T-helper 2 cell treated with Interferon-gamma antibody and Interleukin-4, amounts not matched to agents 5 μg/mL and 100 μg/mL, for 36 hours (primary cell): ENCODE data around the gene WRAP73.

Experiments used
- DNase-seq: peaks from one replicate; pipeline ENCODE4 v3.0.0; 2021; ENCODE audit warnings: low spot score
- H3K27ac Mint-ChIP-seq: one replicate; pipeline ENCODE4 v1.8.0; 2021; ENCODE audit warnings: mild to moderate bottlenecking, mixed read lengths
- H3K27me3 Mint-ChIP-seq: one replicate; pipeline ENCODE4 v1.8.0; 2021; ENCODE audit warnings: low read depth, mixed read lengths
- H3K36me3 Mint-ChIP-seq: one replicate; pipeline ENCODE4 v1.8.0; 2021; ENCODE audit warnings: low read depth, mixed read lengths
- H3K4me1 Mint-ChIP-seq: one replicate; pipeline ENCODE4 v1.8.0; 2021; ENCODE audit warnings: low read depth, mixed read lengths
- H3K4me3 Mint-ChIP-seq: one replicate; pipeline ENCODE4 v1.8.0; 2022; ENCODE audit warnings: mild to moderate bottlenecking, moderate library complexity, mixed read lengths
- H3K9me3 Mint-ChIP-seq: one replicate; pipeline ENCODE4 v1.8.0; 2021; ENCODE audit warnings: mixed read lengths

The WRAP73 gene

GRCh38 chr1:3688356-3689137, 38.6 kb upstream of the WRAP73 start:
- no peak overlapping the region for H3K4me3 Mint-ChIP-seq
- no peak overlapping the region for H3K27ac Mint-ChIP-seq
- H3K9me3 Mint-ChIP-seq = no peaks in the 10 kb centered on the region
- no peaks in the 10 kb centered on the region for H3K4me1 Mint-ChIP-seq
- DNase-seq = no peak
- no peaks in the 10 kb centered on the region for H3K27me3 Mint-ChIP-seq
- H3K36me3 Mint-ChIP-seq = no peaks in the 10 kb centered on the region

GRCh38 chr1:3687504-3687903, 37.6 kb upstream of the WRAP73 start:
- no peaks in the 10 kb centered on the region for H3K9me3 Mint-ChIP-seq
- H3K27me3 Mint-ChIP-seq = no peaks in the 10 kb centered on the region

GRCh38 chr1:3685906-3686305, 36.0 kb upstream of the WRAP73 start:
- H3K4me1 Mint-ChIP-seq = no peaks in the 10 kb centered on the region
- H3K4me3 Mint-ChIP-seq = no peak overlapping the region
- no peaks in the 10 kb centered on the region for H3K36me3 Mint-ChIP-seq
- H3K27ac Mint-ChIP-seq = no peak overlapping the region
- no peaks in the 10 kb centered on the region for H3K9me3 Mint-ChIP-seq
- no peak for DNase-seq
- H3K27me3 Mint-ChIP-seq = no peaks in the 10 kb centered on the region

More at GRCh38 chr1:3687504-3687903, 37.6 kb upstream of the WRAP73 start:
- H3K36me3 Mint-ChIP-seq = no peaks in the 10 kb centered on the region
- H3K4me3 Mint-ChIP-seq = no peak overlapping the region
- no peaks in the 10 kb centered on the region for H3K4me1 Mint-ChIP-seq
- no peak overlapping the region for H3K27ac Mint-ChIP-seq
- DNase-seq = no peak

DNA sequence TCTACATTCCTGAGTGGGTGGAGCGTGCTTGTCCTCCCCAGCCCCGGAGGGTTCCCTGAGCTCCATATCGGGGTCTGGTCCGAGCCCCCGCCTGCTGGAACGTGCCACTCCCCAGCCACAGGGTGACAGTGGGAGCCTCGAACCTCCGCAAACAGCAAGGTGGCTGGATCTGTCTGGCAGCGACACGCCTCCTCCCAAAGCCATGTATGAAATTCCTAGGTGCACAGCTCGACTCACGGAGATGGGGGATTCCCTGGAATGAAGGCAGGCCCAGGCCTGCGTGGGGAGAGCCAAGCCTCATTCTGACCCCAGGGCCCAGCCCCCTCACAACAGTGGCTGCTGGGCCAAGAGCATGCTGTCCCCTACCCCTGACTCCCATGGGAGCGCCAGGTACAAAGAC, 35.3 kb upstream of the WRAP73 start:
- H3K27me3 Mint-ChIP-seq = no peaks in the 10 kb centered on the region
- H3K36me3 Mint-ChIP-seq = no peaks in the 10 kb centered on the region
- no peak overlapping the region for H3K27ac Mint-ChIP-seq
- no peaks in the 10 kb centered on the region for H3K4me1 Mint-ChIP-seq
- H3K9me3 Mint-ChIP-seq = no peaks in the 10 kb centered on the region
- DNase-seq = no peak
- no peak overlapping the region for H3K4me3 Mint-ChIP-seq

- DNase-seq = no peak
- H3K27ac Mint-ChIP-seq = no peak overlapping the region
- H3K36me3 Mint-ChIP-seq = no peaks in the 10 kb centered on the region
- no peaks in the 10 kb centered on the region for H3K4me1 Mint-ChIP-seq
- H3K4me3 Mint-ChIP-seq = no peak overlapping the region
- no peaks in the 10 kb centered on the region for H3K9me3 Mint-ChIP-seq
- H3K27me3 Mint-ChIP-seq = no peaks in the 10 kb centered on the region
These were observed 34.1 kb upstream of the WRAP73 start for GRCh38 chr1:3683992-3684391.

- no peak overlapping the region for H3K27ac Mint-ChIP-seq
- H3K36me3 Mint-ChIP-seq = no peaks in the 10 kb centered on the region
- no peaks in the 10 kb centered on the region for H3K27me3 Mint-ChIP-seq
- no peak overlapping the region for H3K4me3 Mint-ChIP-seq
- H3K4me1 Mint-ChIP-seq = no peaks in the 10 kb centered on the region
- no peaks in the 10 kb centered on the region for H3K9me3 Mint-ChIP-seq
- no peak for DNase-seq
These were observed 33.3 kb upstream of the WRAP73 start for GRCh38 chr1:3683197-3683596.

DNA sequence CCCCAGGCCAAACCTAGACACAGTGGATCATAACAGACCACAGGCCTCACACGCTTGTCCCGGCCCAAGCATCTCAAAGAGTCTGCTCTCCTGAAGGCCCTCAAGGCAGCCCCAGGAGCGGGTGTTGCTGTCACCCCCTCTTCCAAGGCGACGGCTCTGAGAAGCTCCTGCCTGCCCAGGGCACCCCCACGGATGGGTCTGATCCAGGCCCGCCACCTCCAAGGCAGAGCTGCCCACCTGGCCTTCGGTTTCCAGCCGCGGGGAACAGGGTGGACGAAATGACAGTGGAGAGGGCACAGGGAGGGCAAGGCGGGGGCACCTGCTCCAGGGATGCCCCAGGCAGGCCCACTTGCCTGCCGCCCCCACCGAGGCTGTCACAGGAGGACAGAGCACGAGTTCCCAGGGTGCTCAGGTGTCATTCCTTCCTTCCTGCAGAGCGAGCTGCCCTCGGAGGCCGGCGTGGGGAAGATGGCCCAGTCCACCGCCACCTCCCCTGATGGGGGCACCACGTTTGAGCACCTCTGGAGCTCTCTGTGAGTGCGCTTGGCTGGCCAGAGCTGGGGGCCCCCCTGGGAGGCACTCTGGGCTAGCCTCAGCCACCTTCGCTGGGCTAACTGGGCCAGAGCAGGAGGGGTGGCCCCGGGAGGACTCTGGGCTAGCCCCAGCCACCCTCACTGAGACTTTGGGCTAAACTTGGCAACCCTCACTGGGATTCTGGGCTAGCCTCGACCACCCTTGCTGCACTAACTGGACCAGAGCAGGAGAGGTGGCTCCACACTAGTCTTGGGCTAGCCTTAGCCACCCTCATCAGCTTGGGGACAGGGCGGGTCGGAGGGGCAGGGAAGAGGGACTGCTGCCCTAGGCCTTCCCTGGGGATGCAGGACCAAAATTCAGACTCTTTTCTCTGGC, 32.2 kb upstream of the WRAP73 start:
- no peaks in the 10 kb centered on the region for H3K27me3 Mint-ChIP-seq
- no peak overlapping the region for H3K27ac Mint-ChIP-seq
- DNase-seq = no peak
- no peaks in the 10 kb centered on the region for H3K9me3 Mint-ChIP-seq
- peaks cover under 1% of the 10 kb centered on the region for H3K4me1 Mint-ChIP-seq
- H3K4me3 Mint-ChIP-seq = no peak overlapping the region
- no peaks in the 10 kb centered on the region for H3K36me3 Mint-ChIP-seq

DNA sequence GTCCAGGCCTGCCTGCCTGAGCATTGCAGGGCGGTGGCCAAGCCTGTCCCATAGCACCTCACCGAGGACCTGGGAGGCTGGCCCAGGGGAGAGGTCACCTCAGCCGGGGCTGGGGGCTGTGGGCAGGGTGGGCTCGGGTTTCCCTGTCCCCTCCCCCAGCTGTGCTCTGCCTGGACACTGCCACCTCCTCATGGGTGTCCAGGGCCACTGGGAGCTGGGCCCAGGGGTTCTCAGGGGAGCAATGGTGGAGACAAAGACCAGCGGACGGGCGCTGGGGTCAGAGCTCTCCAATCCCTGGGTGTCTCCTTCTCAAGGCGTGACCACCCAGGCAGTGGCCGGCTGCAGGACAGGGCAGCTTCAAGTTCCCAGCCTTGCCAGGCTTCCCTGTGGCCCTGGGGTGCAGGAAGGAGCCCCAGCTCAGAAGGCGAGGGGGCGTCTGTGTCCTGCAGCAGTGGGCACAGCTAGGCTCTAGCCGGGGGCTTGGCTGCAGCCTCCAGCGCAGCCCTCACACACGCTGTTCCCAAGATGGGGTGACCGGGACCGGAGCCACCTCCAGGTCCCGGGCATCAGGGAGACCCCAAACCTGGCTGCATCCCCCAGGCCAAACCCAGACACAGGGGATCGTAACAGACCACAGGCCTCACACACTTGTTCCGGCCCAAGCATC, 31.5 kb upstream of the WRAP73 start:
- no peak for DNase-seq
- H3K27me3 Mint-ChIP-seq = no peaks in the 10 kb centered on the region
- peaks cover 2% of the 10 kb centered on the region for H3K4me1 Mint-ChIP-seq
- no peak overlapping the region for H3K27ac Mint-ChIP-seq
- H3K4me3 Mint-ChIP-seq = no peak overlapping the region
- H3K9me3 Mint-ChIP-seq = no peaks in the 10 kb centered on the region
- no peaks in the 10 kb centered on the region for H3K36me3 Mint-ChIP-seq

- H3K27ac Mint-ChIP-seq = no peak overlapping the region
- DNase-seq = no peak
- H3K9me3 Mint-ChIP-seq = no peaks in the 10 kb centered on the region
- H3K36me3 Mint-ChIP-seq = no peaks in the 10 kb centered on the region
- no peaks in the 10 kb centered on the region for H3K27me3 Mint-ChIP-seq
- no peak overlapping the region for H3K4me3 Mint-ChIP-seq
- peaks cover 2% of the 10 kb centered on the region for H3K4me1 Mint-ChIP-seq
These were observed 30.8 kb upstream of the WRAP73 start for GRCh38 chr1:3680488-3681230.

- H3K9me3 Mint-ChIP-seq = no peaks in the 10 kb centered on the region
- no peak for DNase-seq
- peaks cover 2% of the 10 kb centered on the region for H3K4me1 Mint-ChIP-seq
- H3K27ac Mint-ChIP-seq = no peak overlapping the region
- H3K36me3 Mint-ChIP-seq = no peaks in the 10 kb centered on the region
- H3K27me3 Mint-ChIP-seq = no peaks in the 10 kb centered on the region
- no peak overlapping the region for H3K4me3 Mint-ChIP-seq
These were observed 30.0 kb upstream of the WRAP73 start for GRCh38 chr1:3679799-3680453.

GRCh38 chr1:3679098-3679555, 29.2 kb upstream of the WRAP73 start:
- no peak for DNase-seq

DNA sequence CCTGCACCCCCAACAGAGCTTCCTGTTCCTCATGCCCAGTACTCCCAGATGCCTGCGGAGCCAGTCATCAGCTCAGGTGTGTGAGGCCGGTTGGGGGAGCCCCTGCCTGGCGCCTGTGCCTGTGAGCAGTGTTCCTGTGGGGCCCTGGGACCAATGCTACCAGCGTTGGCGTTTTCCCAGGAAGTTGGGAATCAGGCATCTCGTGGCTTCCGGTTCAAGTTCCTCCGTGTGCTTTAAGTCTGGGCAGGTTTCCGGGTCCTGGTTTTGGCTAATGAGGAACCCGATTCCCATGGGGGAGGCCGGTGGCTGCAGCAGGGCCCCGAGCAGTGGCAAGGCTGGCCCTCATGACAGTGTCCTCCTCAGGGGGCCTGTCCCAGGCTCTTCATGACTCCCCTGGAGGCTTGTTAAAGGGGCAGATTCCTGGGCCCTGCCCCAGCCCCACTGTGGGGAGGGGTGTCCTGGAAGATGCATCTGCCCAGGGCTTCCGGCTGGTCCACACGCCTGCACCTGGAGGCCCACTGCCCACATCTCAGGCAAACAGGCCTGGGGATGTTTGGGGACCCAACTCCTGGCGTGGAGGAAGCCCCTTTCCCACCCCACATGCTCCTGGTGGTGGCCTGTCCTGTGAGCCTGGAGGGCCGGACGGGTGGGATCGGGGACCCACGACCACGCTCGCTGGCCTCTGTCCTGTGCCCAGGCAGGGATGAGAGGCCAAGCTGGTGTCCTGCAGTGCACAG, 28.6 kb upstream of the WRAP73 start:
- Mint-ChIP-seq H3K4me3 (no peak overlapping the region), H3K36me3 (no peaks in the 10 kb centered on the region), H3K27ac (no peak overlapping the region), H3K4me1 (peaks cover 2% of the 10 kb centered on the region), H3K9me3 (no peaks in the 10 kb centered on the region), H3K27me3 (no peaks in the 10 kb centered on the region)
- no peak for DNase-seq

More at GRCh38 chr1:3679098-3679555, 29.2 kb upstream of the WRAP73 start:
- no peaks in the 10 kb centered on the region for H3K27me3 Mint-ChIP-seq
- H3K9me3 Mint-ChIP-seq = no peaks in the 10 kb centered on the region
- no peaks in the 10 kb centered on the region for H3K36me3 Mint-ChIP-seq
- H3K4me1 Mint-ChIP-seq = peaks cover 2% of the 10 kb centered on the region
- H3K27ac Mint-ChIP-seq = no peak overlapping the region
- no peak overlapping the region for H3K4me3 Mint-ChIP-seq
